ENCODE measurements around the gene TIPIN.
"Not testable (repeated sequence)": the region's sequence is repeated elsewhere in the genome, so short reads cannot be mapped to it uniquely, and the experiment has no call there.

Gene TIPIN

DNA sequence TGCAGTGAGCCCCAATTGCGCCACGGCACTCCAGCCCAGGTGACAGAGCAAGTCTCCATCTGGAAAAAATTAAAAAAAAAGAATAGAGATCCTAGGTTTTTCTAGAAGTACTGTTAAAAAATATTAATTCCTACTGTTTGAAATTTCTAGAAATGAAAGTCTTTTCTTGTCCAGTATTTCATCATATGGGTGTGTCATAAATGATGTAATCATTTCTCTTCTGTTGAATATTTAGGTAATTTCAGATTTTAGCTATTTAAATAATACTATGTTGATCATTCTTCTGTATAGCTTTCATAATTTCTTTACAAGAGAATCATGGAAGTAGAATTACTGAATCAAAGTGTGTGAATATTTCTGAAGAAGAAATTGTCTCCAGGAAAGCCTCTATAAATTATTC lies 24.9 kb upstream of the TIPIN start:
- DNase-seq: not testable (repeated sequence)

DNA sequence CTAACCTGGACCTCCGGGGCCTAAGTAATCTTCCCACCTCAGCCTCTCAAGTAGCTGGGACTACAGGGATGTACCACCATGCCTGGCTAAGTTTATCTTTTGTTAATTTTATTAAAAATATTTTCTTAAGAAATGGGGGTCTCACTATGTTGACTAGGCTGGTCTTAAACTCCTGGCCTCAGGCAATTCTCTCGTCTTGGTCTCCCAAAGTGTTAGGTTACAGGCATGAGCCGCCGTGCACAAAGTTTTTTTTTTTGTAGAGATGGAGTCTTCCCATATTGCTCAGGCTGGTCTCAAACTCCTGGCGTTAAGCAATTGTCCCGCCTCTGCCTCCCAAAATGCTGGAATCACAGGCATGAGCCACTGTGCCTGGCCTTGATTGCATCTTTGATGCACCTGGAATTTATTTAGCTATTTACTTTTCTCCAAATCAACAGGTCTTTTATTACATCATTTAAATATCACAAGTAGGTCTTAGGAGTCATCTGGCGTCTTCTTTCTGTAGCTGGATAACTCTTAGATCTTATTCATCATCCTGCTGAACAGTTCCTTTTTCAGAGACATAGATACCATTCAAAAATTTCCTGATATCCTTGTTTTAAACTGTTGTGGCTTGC lies 22.4 kb upstream of the TIPIN start:
- DNase-seq: no peak

DNA sequence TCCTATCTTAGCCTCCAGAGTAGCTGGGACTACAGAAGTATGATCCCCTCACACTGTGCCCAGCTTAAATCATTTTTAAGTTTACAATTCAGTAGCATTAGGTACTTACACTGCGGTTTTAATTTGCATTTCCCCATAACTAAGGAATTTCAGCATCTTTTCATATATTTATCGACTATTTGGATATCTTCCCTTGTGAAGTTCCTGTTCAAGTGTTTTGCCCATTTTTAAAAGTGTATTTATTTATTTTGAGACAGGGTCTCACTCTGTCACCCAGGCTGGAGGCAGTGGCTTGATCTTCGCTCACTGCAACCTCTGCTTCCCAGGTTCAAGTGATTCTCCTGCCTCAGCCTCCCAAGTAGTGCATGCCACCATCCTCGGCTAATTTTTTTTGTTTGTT lies 17.7 kb upstream of the TIPIN start:
- no peak for DNase-seq

DNA sequence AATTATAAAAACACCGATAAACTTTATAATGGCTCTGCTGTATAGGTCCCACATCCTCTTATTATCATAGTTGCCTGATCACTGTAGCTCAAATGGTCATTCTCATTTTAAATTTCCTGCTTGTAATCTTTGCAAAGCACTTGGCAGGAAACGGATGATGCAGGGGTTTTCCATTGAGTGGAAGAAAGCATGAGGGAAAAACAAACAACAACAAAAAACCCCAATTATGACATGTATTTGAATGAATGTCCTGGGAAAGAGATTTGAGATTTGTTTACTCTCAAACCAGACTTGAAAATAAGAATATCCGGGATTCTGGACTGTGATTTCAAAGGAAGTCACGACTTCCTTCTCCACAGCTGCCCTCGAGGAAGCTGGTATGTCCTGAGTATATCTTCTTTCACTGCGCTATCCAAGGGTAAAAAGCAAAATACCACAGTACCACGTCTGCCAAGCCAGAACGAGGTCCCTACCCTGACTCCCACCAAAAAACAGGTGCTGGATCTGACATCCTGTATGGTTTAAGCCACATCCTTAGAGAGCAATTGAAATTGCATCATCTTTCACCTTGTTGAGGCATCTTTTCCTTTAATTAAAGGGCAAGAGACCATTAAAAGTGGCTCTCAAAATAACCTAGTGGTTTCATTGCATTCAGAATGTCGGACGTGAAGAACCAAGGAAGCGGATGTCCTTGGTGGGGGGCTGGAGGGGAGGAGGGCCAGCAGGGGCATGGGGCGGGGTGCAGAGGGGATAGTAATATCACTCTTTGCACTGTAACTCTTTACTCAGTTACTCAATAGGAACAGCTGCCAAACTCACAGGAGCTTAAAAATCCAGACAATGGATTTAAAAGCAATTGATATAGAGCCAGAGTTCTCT lies 13.5 kb upstream of the TIPIN start:
- DNase-seq: no peak

DNA sequence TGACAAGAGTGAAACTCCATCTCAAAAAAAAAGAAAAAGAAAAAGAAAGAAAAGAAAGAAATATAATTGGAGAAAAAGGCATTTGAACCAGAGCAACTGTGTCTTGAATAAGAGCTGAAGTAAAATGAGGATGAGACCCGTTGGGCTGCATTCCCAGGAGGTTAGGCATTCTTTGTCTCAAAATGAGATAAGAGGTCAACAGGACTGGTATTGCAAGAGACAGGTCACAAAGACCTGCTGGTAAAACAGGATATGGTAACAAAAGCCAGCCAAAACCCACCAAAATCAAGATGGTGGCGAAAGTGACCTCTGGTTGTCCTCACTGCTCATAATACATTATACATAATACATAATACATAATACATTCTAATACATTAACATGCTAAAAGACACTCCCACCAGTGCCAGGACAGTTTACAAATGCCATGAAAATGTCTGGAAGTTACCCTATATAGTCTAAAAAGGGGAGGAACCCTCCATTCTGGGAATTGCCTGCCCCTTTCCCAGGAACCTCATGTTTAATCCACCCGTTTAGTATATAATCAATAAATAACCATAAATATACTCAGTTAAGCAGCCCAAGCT lies 8.6 kb upstream of the TIPIN start:
- no peak for DNase-seq

DNA sequence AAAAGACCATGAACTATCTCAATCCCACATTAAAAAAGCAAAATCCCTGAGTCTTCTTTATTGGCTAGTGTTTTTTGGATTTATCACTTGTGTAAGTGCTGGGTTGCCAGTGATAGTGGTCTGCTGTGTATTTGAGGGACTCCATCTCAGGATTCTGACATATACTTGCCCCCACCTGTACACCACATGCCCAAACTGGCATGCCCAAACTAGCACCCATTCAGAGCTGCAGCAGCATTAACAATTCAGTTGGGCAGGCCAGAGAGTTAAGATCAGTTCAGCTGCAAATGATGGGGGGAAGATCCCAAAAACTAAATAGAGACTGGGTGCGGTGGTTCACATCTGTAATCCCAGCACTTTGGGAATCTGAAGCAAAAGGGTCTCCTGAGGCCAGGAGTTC lies 6.3 kb upstream of the TIPIN start:
- no peak for DNase-seq

DNA sequence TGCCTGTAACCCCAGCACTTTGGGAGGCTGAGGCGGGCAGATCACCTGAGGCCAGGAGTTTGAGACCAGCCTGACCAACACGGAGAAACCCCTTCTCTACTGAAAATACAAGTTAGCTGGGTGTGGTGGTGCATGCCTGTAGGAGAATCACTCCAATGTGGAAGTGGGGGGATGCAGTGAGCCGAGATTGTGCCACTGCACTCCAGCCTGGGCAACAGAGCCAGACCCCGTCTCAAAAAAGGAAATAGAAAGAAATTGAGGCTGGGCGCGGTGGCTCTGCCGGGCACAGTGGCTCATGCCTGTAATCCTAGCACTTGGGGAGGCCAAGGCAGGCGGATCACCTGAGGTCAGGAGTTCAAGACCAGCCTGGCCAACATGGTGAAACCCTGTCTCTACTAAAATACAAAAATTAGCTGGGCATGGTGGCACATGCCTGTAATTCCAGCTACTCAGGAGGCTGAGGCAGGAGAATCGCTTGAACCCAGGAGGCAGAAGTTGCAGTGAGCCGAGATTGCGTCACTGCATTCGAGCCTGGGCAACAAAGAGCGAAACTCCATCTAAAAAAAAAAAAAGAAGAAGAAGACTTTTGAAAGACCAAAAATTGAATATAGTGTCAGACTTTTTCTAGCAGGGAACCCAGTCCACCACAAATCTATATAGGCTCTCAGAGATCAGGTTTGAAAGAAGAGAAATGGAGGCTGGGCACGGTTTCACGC lies 5.4 kb upstream of the TIPIN start:
- not testable (repeated sequence) for DNase-seq

DNA sequence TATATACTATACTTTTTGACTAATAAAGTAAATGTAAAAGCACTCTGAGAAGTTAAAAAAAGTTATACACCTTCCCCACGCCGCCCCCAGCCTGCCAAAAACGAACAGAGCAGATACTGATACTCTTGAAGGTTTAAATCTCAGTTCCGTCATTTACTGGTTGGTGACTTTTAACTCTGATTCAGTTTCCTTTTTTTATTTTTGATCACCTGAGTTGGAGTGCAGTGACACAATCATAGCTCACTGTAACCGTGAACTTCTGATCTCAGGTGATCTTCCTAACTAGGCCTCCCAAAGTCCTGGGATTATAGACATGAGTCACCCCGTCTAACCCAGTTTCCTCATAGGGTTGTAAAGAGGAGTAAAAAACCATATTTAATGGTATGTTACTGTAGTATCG lies 3.3 kb upstream of the TIPIN start:
- no peak for DNase-seq

DNA sequence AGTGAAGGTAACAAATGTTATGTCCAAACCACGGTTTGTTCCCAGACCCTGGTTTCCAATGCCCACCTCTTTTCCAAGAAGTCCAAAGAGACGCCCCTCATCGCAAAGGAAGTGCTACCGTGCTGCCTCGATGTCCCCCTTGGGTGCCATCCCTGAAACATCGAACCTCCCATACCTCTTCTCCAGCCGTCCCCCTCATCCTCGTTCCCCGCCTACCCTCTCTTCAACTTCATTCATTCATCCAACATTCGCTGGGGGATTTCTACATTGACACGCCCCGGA lies 467 bp downstream of the TIPIN start:
- no peak for DNase-seq

DNA sequence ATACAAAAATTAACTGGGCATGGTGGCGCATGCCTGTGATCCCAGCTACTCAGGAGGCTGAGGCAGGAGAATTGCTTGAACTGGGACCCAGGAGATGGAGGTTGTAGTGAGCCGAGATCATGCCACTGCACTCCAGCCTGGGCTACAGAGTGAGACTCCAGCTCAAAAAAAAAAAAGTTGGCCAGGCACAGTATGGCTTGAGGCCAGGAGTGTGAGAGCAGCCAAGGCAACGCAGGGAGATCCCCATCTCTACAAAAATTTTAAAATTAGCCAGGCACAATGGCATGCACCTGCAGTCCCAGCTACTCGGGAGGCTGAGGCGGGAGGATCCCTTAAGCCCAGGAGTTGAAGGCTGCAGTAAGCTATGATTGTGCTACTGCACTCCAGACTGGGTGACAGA lies 8.0 kb downstream of the TIPIN start:
- DNase-seq: not testable (repeated sequence)

DNA sequence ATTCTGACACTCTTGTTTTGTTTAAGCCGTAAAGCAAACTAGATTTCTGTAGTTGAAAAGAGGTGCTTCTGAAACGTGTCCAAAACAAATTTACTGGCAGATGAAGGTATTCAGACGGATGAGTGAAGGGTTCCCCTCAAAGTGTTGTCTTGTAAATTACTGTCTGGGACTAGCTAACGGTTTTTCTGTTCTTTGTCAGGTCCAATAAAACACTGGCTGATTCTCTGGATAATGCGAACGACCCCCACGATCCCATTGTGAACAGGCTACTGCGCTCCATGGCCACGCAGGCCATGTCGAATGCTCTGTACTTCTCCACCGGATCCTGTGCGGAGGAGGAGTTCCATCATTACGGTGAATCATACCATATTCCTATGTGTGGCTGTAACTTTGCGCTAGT lies 27.7 kb downstream of the TIPIN start:
- DNase-seq: no peak

DNA sequence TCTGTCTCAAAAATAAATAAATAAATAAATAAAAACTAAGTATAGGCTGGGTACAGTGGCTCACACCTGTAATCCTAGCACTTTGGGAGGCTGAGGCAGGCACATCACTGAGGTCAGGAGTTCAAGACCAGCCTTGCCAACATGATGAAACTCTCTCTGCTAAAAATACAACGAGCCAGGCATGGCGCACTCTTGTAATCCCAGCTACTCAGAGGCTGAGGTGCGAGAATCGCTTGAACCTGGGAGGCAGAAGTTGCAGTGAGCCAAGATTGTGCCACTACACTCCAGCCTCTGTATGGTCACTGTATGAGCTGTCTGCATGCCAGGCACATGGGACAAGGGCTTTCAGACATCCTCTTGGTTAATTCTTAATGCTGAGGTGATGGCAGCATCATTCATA lies 28.7 kb downstream of the TIPIN start:
- DNase-seq: no peak

DNA sequence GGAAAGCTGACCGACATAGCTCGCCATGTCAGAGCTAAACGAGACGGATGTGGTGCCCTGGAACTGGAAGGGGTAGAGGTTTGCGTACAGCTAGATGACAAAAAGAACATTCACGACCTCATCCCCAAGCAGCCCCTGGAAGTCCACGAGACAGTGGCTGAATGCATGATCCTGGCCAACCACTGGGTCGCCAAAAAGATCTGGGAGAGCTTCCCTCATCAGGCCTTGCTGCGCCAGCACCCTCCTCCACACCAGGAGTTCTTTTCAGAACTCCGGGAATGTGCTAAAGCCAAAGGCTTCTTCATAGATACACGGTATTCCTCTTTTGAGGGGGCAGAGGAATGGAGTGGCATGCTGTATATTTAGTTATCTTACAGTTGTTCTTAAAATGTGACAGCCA lies 30.4 kb downstream of the TIPIN start:
- DNase-seq: no peak

DNA sequence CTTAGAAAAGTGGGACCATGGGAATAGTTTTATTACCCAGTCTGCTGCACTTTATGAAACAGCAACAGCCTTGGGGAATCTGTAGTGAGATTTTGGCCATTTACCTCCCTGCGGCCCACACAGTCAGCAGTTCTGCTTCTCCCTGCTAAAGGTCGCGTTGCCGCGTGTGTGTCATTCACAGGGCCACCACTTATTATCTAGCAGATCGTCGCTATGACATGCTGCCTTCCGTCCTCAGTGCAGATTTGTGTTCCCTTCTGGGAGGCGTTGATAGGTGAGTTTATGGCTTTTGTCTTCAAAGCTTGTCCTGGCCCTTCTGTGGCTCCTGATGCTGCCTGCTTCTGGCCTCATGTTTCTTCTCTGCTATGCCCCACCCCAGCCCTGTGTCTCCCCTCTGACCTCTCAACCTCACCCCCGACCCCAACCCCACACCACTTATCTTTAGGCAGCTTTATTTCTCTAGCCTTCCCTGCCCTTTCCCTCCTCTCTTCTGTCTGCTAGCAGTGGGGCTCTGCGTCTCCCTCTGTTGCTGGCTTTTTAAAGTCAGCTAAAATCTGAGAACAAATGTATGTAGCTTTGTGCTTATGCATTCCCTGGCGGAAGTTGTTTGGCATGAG lies 33.1 kb downstream of the TIPIN start:
- no peak for DNase-seq

DNA sequence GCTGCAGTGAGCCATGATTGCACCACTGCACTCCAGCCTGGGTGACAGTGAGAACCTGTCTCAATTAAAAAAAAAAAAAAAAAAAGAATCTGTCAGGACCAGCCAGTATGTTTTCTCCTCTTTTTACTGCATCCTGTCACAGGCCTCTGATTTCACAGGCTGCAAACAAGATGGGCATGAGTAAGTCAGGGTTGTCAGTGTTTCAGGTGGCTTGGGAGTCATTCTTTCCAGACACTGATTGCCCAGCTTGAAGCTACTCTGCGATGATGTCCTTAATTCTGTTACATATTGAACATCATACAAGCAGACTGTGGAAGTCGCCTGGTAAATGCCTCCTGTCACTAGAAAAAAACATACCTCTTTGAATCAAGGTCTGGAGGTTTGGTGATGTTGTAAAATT lies 44.3 kb downstream of the TIPIN start:
- no peak for DNase-seq

DNA sequence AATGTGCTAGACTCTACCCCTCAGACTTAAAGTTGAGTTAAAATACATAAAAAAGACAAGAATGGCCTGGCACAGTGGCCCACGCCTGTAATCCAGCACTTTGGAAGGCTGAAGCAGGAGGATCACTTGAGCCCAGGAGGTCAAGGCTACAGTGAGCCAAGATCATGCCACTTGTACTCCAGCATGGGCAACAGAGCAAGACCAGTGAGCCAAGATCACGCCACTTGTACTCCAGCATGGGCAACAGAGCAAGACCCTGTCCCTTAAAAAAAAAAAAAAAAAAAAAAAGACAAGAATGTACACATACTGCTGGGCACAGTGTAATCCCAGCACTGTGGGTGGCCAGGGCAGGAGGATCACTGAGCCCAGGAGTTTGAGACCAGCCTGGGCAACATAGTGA lies 45.7 kb downstream of the TIPIN start:
- no peak for DNase-seq

DNA sequence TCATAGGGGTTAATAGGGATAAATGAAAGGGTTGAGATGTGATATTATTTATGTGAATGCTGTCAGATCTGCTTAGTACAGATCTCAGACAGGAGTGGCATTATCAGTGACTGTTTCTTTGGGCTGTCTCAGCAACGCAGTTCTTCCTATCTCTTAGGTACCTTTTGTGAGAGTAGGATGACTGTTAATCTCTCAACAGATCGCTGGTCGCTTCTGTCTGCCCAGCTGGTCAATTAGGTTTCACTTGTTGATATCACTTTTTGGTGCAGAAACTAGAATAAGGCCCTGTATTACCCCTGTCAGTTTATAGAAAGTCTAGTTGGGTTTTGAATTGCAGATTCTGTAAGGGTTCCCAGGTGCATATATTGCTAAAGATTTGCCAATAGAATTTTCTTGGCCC lies 46.7 kb downstream of the TIPIN start:
- DNase-seq: no peak

DNA sequence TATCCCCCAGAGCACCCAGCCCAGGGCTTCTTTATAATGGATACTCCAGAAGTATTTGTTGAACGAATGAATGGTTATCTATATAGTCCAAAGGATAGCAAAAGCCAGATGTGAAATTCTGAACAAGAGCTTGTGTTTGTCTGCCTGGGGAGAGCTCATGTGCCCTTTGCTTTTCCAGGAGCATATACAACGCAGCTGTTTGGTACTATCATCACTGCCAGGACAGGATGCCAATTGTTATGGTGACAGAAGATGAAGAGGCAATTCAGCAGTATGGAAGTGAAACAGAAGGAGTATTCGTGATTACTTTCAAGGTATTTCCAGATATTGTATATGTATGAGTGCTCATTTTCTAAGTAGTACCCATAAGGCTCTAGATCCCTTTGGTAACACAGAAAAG lies 48.0 kb downstream of the TIPIN start:
- DNase-seq: no peak

DNA sequence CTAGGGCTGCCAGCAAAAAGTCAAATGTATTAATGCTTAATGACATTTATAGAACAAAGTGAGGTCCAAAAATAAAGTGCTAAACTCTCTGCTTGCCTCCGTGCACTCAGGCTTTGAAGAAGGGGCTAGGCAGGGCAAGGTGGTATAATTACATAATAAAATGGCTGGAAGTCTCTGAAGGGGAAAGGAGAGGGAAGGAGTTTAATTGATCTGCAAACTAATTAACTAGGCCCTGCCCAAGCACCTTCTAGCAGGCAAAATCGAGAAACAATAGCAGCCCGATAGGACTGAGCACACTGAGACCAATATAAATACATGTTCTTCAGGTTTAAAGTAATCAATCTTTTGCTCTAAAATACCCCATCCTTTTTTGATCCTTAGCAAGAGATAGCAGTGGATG lies 50.1 kb downstream of the TIPIN start:
- DNase-seq: no peak

DNA sequence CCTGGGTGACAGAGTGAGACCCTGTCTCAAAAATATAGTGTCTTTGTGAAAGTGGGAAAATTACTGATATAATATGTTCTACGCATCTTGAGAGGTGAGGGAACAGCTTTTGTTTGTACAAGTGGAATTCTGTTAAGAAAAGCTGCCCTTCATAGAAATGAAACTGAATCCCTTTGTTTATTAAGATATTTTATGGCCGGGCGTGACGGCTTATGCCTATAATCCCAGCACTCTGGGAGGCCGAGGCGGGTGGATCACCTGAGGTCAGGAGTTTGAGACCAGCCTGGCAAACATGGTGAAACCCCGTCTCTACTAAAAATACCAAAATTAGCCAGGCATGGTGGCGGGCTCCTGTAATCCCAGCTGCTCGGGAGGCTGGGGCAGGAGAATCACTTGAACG lies 52.1 kb downstream of the TIPIN start:
- DNase-seq: not testable (repeated sequence)

DNA sequence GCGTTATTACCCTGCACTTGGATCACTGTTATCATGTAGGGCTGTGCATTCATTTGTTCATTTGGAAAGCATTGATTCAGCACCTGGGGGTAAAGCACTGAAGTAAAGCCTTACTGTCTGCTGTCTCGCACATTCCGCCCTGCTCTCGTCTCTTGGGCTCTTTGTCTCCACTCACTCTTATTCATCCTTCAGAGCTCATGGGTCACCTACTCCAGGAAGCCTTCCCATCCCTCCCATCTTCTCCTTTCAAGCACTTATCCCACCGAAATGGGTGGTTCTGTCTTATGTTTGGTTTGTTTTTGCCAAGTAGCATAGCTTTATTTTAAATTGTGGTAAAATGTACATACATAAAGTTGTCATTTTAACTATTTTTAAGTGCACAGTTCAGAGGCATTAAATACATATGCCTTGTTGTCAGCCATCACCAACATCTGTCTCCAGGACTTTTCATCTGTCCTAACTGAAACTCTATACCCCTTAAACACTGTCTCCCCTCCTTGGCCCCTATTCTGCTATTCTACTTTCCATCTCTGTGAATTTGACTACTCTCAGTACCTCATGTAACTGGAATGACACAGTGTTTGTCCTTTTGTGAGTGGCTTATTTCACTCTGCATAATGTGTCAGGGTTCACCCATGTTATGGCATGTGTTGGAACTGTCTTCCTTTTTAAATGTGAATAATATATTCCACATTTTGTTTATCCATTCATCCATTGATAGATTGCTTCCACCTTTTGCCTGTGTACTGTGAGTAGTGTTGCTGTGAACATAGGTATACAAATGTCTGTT lies 53.8 kb downstream of the TIPIN start:
- no peak for DNase-seq

DNA sequence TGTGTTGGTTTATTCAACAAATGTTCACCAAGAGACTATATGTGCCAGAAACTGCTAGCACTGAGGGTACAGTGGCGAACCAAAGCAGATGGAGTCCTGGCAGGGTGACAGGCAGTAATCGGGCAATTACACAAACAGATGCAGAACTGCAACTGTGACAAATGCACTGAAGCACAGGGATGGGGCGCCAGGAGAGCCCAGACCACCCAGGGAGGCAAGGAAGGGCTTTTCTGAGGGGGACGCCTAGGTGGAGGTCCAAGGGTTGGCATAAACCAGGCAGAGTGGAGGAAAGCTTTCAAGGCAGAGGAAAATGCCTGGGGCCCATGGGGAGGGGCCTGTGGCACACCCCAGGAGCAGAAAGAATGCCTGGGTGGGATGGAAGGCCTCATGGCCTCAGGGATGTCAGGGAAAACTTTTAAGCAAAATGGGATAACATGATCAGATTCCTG lies 57.7 kb downstream of the TIPIN start:
- peak; percentile 73 for DNase-seq

DNA sequence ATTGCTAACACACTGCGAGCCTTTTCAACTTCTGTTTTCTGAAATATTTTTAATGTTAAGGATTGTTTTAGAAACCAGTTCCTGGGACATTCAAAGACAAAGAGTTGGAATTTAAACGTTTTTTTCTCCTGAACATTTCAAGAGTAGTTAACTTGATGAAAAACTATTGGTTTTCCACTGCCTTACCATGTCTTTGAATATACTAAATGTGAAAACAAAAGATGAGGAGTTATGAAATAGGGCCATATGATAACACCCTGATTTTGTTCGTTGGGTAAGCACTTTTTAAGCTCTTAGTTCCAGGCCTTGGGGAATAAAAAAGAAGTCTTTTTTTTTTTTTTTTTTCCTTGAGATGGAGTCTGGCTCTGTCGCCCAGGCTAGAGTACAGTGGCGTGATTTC lies 60.3 kb downstream of the TIPIN start:
- DNase-seq: no peak

Data from NCI-H2171 (cell line).